IMR-90 (cell line): ENCODE results near the gene RPL21.

Source experiments
- BHLHE40 ChIP-seq: fragments of 150-350 bp; IDR thresholded peaks from 2 replicates; pipeline ENCODE4 v1.6.1; 2016; ENCODE audit warnings: mild to moderate bottlenecking, low read depth, low read length
- CHD1 ChIP-seq: IDR thresholded peaks from 2 replicates; pipeline ENCODE4 v1.6.1; 2012; ENCODE audit warnings: low read depth, low read length, improper control_type of control experiment
- FOS ChIP-seq: fragments of 150-350 bp; IDR thresholded peaks from 2 replicates; pipeline ENCODE4 v1.6.1; 2016; ENCODE audit warnings: low read depth, low read length
- MAFK ChIP-seq: IDR thresholded peaks from 2 replicates; pipeline ENCODE4 v1.6.1; 2012; ENCODE audit warnings: low read depth, low read length, improper control_type of control experiment
- MAZ ChIP-seq: IDR thresholded peaks from 2 replicates; pipeline ENCODE4 v1.6.1; 2012; ENCODE audit warnings: low read depth, mild to moderate bottlenecking, low read length, improper control_type of control experiment, moderate library complexity, borderline replicate concordance
- MXI1 ChIP-seq: IDR thresholded peaks from 2 replicates; pipeline ENCODE4 v1.6.1; 2012; ENCODE audit warnings: low read depth, mild to moderate bottlenecking, low read length, moderate library complexity, borderline replicate concordance
- NFE2L2 ChIP-seq: fragments of 150-350 bp; IDR thresholded peaks from 2 replicates; pipeline ENCODE4 v1.6.1; 2016; ENCODE audit warnings: low read depth, mild to moderate bottlenecking, low read length
- POLR2A ChIP-seq: IDR thresholded peaks from 2 replicates; pipeline ENCODE4 v1.6.1; 2012; ENCODE audit warnings: mild to moderate bottlenecking, low read depth, low read length
- RAD21 ChIP-seq: IDR thresholded peaks from 2 replicates; pipeline ENCODE4 v1.6.1; 2012; ENCODE audit warnings: low read length, improper control_type of control experiment
- RCOR1 ChIP-seq: IDR thresholded peaks from 2 replicates; pipeline ENCODE4 v1.6.1; 2012; ENCODE audit warnings: mild to moderate bottlenecking, low read length, improper control_type of control experiment; ENCODE audit not compliant: insufficient replicate concordance
- RFX5 ChIP-seq: IDR thresholded peaks from 2 replicates; pipeline ENCODE4 v1.8.0; 2012; ENCODE audit warnings: low read depth, mild to moderate bottlenecking, low read length, moderate library complexity
- SMC3 ChIP-seq: fragments of 150-350 bp; IDR thresholded peaks from 2 replicates; pipeline ENCODE4 v1.6.1; 2016; ENCODE audit warnings: low read depth, mild to moderate bottlenecking, antibody characterized with exemption, low read length, moderate library complexity
- TF ChIP-seq, protein P1 (sequence below): conservative IDR thresholded peaks from 2 replicates; pipeline ENCODE4 v1.5.1; 2012; ENCODE audit warnings: mild to moderate bottlenecking, low read depth, low read length, improper control_type of control experiment
- TF ChIP-seq, protein P2 (sequence below): fragments of 150-350 bp; IDR thresholded peaks from 2 replicates; pipeline ENCODE4 v1.6.1; 2017; ENCODE audit warnings: mild to moderate bottlenecking, antibody characterized with exemption, low read length, low read depth

DNA sequence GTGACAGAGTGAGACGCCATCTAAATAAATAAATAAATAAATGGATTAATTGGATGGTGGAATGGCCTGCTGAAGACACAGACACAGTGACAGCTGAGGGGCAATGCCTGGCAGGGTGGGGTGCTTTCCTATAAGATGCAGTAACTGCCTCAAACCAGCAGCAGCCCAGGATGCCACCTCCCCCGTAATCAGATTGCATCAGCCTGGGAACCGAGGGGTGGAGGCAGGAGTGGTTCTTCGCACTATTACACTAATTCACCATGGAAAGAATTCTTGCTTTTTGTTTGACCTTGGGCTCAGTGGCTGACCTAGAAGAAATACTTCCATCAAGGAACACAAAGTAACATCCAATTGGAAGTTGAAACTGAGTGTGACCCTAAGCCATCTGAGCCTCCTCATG is 48.2 kb upstream of the RPL21 start:
- TF ChIP-seq SMC3 (no peak), MAFK (no peak), POLR2A (no peak), RCOR1 (no peak), RAD21 (no peak), NFE2L2 (no peak), CHD1 (no peak), BHLHE40 (no peak), MXI1 (no peak), MAZ (no peak), RFX5 (no peak), FOS (no peak)
- TF ChIP-seq, protein P1, sequence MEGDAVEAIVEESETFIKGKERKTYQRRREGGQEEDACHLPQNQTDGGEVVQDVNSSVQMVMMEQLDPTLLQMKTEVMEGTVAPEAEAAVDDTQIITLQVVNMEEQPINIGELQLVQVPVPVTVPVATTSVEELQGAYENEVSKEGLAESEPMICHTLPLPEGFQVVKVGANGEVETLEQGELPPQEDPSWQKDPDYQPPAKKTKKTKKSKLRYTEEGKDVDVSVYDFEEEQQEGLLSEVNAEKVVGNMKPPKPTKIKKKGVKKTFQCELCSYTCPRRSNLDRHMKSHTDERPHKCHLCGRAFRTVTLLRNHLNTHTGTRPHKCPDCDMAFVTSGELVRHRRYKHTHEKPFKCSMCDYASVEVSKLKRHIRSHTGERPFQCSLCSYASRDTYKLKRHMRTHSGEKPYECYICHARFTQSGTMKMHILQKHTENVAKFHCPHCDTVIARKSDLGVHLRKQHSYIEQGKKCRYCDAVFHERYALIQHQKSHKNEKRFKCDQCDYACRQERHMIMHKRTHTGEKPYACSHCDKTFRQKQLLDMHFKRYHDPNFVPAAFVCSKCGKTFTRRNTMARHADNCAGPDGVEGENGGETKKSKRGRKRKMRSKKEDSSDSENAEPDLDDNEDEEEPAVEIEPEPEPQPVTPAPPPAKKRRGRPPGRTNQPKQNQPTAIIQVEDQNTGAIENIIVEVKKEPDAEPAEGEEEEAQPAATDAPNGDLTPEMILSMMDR: no peak
- TF ChIP-seq, protein P2, sequence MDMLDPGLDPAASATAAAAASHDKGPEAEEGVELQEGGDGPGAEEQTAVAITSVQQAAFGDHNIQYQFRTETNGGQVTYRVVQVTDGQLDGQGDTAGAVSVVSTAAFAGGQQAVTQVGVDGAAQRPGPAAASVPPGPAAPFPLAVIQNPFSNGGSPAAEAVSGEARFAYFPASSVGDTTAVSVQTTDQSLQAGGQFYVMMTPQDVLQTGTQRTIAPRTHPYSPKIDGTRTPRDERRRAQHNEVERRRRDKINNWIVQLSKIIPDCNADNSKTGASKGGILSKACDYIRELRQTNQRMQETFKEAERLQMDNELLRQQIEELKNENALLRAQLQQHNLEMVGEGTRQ: no peak
